ENCODE data around the gene LTBP1. TPM values are rescaled to one million over a fixed set of nuclear protein-coding genes. Genes with fewer than 3 reads are reported as not detected.

LTBP1 gene
- total RNA-seq, 1 experiment from 2014 or later = 28.5 TPM

GRCh38 chr2:33250417-33251029, 303.8 kb downstream of the LTBP1 start:
- Histone ChIP-seq H3K79me1 (ENCODE audit: insufficient read depth, low read depth, low read length, poor library complexity, severe bottlenecking) (no peaks in the 10 kb centered on the region), H3K27ac (ENCODE audit: insufficient read length, low read depth, low read length) (no peak overlapping the region), H2BK120ac (ENCODE audit: low read depth, low read length, poor library complexity, severe bottlenecking) (no peak overlapping the region), H3K56ac (ENCODE audit: insufficient read length, low read depth, low read length) (no peak overlapping the region), H4K91ac (ENCODE audit: insufficient read length, low read depth, low read length) (no peak overlapping the region), H3K79me2 (ENCODE audit: insufficient read depth, low read length) (no peaks in the 10 kb centered on the region), H2BK12ac (ENCODE audit: insufficient read length, low read depth, low read length) (no peak overlapping the region), H2AK5ac (ENCODE audit: insufficient read length, low read length) (no peak overlapping the region), H2BK15ac (ENCODE audit: low read depth, low read length) (no peak overlapping the region), H2AFZ (ENCODE audit: low read length) (no peak overlapping the region), H3K9ac (ENCODE audit: extremely low read depth, insufficient read length, low read length) (no peak overlapping the region), H3K4ac (ENCODE audit: low read depth, low read length) (no peak overlapping the region), H3T11ph (ENCODE audit: low read length) (no peak overlapping the region), H3K4me2 (ENCODE audit: insufficient read depth, insufficient read length, low read length) (no peak overlapping the region), H4K8ac (replicated peaks; ENCODE audit: insufficient read length, low read depth, low read length) (no peak overlapping the region), H3K14ac (ENCODE audit: insufficient read depth, low read length) (no peak overlapping the region; the same call in 1 of the 2 replicates), H3K27me3 (ENCODE audit: insufficient read depth, low read length) (no peaks in the 10 kb centered on the region), H4K5ac (ENCODE audit: insufficient read length, low read depth, low read length) (no peak overlapping the region), H4K20me1 (ENCODE audit: control insufficient read depth, insufficient read depth, insufficient read length) (no peaks in the 10 kb centered on the region), H3K9me3 (ENCODE audit: control insufficient read depth, low read depth, low read length) (no peaks in the 10 kb centered on the region), H2BK5ac (ENCODE audit: insufficient read length, low read length) (no peak overlapping the region), H3K18ac (ENCODE audit: insufficient read length, low read depth, low read length) (no peak overlapping the region), H2BK20ac (ENCODE audit: low read depth, low read length, poor library complexity, severe bottlenecking) (no peak overlapping the region), H3K23me2 (ENCODE audit: insufficient read length, low read depth, low read length, poor library complexity, severe bottlenecking) (no peaks in the 10 kb centered on the region), H3K4me1 (ENCODE audit: insufficient read depth, low read length) (no peaks in the 10 kb centered on the region), H3K23ac (ENCODE audit: insufficient read length, low read depth, low read length) (no peak overlapping the region)
- Mint-ChIP-seq H3K27me3 (ENCODE audit: low read depth) (peaks cover 38% of the 10 kb centered on the region), H3K4me3 (no peak overlapping the region), H3K4me1 (peaks cover 0 to 5% of the 10 kb centered on the region in 2 experiments; a peak in 1 of 4 replicates), H3K27ac (no peak overlapping the region; a peak in 1 of 7 replicates), H3K36me3 (ENCODE audit: insufficient read depth in 1 of 3, low read depth in 3 of 3) (no peaks in the 10 kb centered on the region), H3K9me3 (no peaks in the 10 kb centered on the region)
- no peak for TF ChIP-seq CTCF (conservative IDR thresholded peaks at IDR 0.05)
- no peak for DNase-seq
- WGBS (ENCODE audit: extremely low coverage, insufficient read length, low lambda C conversion rate) = no CpG with 5 or more reads among the region's 5 CpGs
